Glomerular visceral epithelial cell (primary cell): ENCODE measurements around the gene FLAD1.

Experiments used
- DNase-seq: peaks from one replicate; pipeline ENCODE4 v3.0.0-alpha.2; 2016; ENCODE audit errors: extremely low spot score

The FLAD1 gene

DNA sequence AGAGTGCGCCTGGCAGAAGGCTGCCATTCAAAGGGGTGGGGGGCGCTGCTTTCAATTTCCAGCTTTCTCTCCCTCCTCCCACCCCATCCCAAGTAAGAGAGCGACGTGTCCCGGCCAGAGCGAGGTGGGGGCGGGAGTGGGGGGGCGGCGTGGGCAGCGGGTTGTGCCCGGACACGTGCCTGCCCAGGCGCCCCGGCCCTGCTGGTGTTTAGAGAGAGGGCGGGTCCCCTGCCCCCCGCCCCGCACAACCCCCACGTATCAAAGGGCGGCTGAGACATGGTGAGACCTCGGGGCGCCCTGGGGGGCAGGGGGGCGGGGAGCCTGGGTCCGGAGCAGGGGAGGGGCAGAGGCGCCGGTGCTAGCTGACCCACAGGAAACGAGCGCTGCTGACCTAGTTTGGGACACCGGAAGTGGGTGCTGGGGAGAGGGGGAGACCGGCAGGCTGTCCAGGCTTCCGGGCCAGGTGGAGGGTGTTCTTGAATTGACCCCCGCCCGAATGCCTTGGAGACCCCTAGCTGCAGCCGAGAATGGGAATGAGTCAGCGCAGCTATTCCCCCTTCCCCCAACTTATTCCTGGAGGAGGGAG lies 20.7 kb downstream of the FLAD1 start:
- DNase-seq, result peak; percentile 81

DNA sequence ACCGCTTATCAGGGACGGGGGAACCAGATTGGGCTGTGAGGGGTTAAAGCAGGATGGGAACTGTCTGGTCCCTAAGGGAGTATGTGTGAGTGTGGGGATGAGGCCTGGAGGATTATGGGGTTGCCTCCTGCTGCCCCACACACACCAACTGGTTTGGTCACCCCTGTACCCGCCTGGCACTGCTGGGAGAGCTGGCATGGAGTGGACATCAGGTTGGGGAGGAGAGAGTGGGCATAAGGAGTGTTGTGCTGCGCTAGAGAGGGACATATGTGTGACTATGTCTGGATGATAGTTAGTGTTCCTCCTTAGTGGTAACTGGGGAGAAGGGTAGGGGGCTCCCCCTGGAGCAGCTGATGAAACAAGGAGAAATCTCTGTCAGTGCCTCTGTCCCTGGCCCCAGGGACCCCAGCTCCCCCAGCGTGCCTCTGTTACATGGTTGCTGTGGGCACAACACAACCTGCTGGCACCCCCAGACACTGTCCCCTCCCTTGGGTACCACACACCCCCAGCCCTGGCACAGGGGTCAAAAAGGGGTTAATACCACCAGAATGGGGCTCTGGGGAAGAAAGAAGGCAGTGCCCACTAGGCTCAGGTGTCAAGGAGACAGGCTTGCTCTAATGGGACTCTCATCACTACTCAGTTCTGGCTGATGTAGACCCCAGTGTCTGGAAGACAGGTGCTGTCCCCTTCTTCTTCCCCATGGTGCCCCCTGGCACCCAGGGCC lies 21.4 kb downstream of the FLAD1 start:
- no peak for DNase-seq

DNA sequence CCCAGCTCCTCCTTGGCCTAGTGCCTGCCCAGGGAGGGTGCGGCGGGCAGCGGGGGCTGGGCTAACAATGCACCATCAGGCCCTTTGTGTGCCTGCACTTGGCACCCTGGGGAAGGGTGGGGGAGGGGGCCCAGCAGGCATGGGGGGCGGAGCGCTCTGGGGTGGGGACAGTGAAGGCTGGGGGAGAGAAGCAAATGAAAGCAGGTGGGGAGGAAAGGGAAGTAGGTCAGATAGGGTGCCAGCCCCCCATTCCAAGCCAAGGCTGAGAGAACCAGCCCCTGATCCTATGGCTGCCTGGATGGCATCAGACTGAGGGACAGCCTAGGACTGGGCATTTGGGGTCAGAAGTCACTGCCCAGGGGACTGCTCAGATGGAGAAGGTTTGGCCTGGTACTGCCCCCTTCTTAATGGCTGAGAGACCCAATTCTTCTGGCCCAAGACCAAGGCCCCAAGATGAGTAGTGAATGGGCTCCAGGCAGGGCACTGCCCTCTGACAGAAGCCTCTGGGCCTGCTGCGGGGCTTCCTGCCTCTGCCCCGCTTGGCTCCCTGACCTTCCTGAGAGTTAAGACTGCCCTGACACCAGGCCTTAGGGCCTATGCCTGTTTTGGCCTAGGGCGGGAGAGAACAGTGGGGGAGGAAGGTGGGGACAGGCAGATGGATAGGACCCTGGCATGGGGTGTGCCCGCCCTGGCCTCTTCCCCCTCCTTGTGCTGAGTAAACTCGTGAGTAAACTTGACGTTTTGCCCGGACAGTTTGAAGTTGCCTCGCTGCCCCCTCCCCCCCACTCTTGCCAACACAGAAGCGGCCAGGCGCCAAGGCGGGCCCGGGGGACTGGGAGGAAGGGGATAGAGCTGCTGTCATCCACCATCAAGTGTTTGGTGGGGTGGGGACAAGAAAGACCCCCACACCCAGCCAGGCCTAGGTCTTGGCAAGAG lies 22.2 kb downstream of the FLAD1 start:
- peak; percentile 41 for DNase-seq

DNA sequence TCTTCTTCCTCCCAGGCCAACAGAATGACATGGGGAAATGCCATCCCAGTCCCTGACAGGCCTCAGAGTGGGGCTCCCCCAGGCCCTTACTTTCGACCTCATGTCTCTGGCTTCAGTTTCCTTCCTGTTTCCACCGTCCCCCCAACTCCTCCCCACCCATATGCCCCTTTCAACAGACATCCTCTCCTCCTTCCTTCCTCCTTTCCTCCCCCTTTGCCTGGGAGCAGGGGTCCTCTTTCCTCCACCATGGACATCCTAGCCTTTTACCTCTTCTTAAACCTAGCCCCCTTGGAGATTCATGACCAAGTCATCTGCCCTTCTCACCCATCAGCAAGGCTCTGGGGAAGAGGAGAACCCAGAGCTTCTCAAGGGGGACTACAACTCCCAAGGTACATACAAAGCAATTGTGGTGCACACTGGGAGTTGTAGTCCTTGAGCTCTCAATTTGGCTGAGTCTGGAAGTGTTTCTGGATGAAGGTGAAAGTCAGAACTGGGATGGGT lies 23.5 kb downstream of the FLAD1 start:
- DNase-seq, result no peak

DNA sequence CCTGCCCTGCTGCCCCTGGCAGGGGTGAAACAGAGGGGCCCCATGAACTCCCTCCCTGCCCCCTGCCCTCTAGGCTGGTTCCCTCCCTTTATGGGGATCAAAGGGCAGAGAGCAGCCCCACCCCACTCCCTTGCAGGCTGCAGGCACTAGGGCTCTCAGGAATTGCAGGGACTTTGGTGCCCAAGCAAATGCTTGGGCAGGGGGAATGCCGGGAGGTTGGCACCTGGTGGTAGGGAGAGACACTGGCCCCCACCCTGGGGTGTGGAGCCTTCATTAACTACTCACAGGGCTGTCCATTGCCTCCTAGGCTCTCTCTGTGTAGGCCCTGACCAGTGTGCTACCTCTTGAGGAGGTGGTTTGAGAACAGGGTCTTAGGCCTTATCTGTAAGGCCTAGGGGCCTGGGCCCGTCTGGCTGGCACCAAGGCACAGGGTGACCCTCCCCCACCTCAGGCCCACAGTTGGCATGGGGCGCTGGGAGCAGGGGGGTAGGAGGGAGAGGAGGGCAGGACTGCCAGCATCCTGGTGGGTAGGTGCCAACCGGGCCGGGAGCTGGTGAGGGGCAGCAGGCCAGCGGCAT lies 24.2 kb downstream of the FLAD1 start:
- no peak for DNase-seq

DNA sequence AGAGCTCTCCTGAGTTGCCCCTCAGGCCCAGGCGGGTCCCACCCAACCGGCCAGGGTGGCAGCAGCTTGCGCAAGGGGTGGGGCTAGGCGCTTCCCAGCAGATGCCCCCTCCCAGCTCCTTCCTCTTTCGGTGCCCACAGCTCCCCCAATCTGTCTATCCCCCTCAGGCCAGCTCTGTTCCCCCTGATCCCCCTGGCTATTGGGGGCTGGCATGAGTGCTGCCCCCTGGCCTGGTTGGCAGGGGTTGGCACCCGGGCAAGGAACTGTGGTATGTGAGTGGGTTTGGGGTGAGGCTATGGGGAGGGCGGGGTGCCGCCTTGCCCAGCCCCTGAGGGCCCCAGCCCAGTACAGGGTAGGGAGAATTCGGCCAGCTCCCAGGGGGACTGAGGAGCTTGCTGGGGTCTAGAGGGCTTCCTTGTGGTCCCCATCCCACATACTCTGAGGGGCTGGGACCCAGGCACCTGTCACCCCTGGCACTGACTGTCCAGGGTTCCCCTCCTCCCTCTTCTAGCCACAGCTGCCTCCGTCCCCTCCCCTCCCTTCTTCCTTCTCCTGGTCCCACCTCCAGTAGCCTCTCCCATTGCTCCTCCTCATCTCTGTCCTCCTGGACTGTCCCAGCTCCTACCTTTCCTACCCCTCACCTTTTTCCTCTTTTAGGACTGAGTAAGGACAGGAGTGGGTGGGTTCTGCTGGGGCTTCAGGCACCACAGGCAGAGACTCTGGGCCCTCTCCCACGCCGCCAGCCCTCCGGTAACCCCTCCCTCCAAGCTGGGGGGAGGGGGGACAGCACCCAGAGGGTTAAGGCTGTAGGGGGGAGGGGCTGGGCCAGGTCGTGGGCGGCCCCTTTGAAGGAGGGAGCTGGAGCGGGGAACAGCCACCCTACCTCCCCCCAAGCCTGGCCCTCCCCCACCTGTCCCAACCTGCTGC lies 25.1 kb downstream of the FLAD1 start:
- no peak for DNase-seq

DNA sequence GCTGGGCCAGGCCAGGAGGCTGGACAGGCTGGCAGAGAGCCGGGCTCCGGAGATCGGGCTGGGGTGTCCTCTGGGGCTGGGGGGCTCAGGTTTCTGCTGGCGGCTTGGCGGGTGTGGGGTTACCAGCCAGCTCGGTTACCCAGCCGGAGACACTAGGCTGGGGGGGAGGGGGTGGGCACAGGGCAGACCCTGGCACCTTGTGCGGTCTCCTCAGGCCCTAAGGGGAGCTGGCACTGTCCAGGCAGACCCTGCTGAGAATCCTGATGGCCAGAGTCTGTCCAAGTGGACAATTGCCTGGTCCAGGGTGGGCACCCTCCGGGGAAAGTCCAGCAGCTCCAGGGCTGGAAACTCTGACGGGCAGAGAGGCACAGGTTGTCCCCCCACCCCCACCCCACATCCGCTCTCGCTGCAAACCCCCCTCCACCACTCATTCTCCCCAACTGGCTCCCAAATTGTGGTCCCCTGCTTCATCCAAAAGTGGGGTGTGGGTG lies 26.1 kb downstream of the FLAD1 start:
- no peak for DNase-seq

DNA sequence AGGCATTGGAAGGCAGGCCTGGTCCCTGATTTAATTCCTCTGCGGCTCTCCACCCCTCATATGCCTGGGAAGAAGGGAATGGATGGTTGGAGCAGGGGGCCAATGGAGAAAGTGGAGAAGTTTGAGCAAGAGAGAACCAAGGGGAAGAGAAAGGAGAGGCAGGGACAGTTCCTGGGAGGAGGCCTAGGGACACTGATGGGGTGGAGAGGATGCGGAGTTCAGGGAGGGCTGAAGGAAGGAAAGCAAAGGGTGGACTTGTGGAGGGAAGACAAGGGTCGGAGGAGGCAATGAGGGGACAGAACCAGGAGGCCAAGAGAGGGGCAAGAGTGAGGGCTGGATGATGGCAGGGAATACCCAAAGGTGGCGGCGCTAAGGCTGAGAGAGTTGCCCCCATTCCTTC lies 26.6 kb downstream of the FLAD1 start:
- no peak for DNase-seq

DNA sequence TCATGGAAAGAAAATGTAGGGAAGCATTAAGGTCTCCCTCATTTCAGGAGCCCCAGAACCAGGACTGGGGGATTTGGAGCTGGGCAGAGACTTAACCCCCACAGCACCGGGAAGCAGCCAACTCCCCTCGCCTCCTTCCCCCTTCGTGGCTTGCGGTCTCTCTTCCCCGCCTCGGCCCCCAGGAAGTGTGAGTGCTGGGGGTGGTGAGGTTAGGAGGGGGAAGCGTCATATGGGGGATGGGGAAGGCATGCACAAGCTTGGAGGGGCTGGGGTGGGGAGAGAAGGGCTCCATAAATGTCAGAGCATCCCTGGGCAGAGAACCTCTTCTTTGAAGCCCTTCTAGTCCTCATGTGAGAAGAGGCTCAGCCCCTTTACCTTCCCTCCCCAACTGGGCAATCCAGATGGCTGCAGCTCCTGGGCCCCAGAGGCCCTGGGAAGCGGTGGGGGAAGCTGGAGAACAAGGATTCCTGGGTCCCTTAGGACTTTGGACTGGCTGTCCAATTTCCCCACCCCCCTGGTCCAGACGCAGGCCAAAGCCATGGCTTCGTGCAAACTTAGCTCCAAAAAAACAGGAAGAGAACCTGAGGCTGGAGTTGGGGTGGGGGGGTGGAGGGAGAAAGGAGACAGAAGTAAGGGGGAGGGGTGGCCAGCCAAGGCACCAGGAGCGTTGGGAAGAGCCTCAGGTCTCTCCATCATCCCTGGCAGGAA lies 27.2 kb downstream of the FLAD1 start:
- DNase-seq, result no peak

DNA sequence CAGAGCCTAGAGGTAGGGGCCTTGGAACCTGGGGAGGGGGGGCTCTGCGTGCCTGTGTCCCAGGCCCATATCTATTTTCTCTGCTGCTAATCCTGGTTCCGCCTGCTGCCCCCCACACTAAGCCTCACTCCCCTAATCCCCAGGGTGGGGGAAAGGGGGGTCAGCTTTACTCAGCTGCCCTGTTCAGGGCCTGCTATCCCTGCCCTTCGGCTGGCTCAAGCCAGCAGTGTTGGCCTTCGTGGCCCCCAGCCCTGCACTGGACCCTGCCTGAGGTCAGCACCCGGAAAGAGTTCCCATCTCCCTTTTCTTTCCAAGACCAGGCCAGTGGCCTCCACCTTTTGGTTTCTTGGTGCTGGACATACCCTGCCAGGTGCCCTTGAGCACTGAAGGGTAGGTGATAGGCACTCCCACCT lies 27.9 kb downstream of the FLAD1 start:
- DNase-seq, result no peak

DNA sequence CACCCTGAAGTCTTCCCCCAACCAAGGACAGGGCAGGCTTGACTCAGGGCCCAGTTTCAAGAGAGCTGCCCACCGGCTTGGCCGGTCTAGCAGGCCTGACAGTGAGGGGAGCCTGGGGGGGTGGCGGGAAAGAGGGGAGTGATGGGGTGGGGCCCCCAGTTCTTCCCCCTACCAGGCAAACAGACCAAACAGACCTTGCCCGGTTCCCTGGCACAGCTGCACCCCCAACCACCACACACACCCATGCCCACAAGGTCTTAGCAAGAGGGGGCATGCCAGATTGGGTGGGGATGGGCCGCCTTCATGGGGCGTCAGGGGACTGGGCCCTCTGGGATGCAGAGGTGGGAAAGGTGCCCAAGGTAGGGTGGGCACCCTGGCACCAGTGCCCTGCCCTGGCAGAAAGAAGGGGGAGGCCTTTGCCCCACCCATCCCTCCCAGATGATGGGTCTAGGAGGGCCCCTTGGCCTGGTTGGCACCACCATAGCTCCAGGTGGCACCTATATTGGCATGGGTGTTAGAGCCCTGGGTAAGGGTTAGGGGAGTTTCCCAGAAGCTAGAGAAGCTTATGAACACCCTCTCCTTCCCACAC lies 28.4 kb downstream of the FLAD1 start:
- DNase-seq, result no peak

DNA sequence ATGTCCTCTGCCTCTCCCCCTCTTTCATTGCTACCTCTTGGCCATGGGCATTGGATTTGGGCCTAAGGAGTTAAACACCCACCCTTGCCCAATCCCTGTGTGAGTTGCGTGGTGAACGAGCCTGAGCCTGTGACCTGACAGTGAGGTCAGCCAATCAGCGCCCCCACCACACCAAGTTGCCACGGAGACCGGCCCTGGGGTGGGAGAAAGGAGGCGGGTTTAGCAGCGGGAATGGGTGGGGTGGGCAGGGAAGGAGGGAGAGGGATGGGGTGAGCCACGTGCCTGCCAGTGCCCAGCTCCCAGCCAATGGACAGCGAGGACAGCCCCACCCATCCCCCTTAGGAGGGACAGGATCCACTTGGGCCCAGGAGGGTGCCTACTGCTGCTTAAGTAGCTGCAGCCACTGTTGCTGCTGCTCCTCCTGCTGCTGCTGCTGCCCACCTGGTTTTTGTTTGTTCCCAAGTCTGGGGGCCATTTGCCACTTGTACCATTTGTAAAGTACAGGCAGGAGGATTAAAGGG lies 28.9 kb downstream of the FLAD1 start:
- DNase-seq, result no peak

DNA sequence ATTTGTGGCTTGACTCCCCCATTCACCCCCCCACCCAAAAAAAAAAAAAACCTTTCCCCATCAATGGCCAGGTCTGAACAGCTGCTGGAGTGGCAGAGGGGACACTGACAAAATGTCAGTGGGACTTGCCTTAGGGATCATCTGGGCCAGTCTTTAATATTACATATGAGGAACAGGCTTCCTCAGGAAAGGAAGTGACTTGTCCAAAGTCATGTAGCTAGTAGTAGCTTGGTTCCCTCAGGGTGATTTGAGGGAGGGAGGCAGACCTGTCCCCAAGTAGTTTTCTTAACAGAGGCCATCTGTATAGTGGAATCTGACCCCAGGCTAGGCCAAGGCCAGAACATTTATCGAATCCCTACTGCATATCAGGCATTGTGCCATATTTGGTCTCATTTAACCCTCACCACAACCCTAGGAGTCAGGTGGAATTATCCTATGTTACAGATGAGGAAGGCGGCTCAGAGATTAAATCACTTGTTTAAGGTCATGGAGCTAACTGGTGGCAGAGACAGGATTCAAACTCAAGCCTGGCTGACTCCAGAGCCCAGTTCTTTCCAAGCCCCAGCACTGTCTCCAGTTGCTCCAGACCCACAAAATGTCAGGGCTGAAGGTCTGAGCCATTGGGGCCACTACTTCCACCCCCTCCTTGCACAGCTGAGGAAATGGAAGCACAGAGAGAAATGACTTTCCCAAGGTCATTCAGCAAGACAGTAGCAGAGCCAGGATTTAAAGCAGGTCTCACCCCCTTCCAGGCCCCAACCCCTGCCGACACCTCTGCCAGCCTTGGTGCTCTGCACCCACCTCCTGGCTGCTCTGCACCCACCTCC lies 29.8 kb downstream of the FLAD1 start:
- DNase-seq, result no peak

DNA sequence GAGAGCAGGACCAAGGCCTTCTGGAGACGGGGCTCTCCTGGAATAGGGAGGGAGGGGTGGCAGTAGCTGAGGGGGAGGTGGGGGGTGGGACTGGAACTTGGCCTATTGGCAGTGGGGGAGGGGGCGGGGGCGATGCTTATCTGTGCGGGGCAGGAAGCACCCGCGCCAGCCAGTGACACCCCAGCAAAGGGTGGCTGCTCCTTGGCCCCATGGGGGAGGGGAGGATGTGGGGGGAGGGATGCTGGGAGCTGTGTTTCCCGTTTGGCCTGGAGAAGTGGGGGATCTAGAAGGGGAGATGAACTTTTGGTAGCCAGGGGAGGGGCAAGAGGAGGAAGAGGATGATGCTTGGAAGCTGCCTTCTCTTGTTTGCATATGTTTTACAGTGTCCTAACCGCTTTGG lies 30.5 kb downstream of the FLAD1 start:
- DNase-seq, result no peak

DNA sequence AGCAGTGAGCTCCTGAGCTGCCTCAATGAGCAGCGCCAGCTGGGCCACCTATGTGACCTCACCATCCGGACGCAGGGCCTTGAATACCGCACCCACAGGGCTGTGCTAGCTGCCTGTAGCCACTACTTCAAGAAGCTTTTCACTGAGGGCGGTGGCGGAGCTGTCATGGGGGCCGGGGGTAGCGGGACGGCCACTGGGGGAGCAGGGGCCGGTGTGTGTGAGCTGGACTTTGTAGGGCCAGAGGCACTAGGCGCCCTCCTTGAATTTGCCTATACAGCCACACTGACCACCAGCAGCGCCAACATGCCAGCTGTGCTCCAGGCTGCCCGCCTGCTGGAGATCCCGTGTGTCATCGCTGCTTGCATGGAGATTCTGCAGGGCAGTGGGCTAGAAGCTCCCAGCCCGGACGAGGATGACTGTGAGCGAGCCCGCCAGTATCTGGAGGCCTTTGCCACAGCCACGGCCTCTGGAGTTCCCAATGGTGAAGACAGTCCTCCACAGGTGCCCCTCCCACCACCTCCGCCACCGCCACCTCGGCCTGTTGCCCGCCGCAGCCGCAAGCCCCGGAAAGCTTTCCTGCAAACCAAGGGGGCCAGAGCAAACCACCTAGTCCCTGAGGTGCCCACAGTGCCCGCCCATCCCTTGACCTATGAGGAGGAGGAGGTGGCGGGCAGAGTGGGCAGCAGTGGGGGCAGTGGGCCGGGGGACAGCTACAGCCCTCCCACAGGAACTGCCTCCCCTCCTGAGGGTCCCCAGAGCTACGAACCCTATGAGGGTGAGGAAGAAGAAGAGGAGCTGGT lies 31.8 kb downstream of the FLAD1 start:
- no peak for DNase-seq

DNA sequence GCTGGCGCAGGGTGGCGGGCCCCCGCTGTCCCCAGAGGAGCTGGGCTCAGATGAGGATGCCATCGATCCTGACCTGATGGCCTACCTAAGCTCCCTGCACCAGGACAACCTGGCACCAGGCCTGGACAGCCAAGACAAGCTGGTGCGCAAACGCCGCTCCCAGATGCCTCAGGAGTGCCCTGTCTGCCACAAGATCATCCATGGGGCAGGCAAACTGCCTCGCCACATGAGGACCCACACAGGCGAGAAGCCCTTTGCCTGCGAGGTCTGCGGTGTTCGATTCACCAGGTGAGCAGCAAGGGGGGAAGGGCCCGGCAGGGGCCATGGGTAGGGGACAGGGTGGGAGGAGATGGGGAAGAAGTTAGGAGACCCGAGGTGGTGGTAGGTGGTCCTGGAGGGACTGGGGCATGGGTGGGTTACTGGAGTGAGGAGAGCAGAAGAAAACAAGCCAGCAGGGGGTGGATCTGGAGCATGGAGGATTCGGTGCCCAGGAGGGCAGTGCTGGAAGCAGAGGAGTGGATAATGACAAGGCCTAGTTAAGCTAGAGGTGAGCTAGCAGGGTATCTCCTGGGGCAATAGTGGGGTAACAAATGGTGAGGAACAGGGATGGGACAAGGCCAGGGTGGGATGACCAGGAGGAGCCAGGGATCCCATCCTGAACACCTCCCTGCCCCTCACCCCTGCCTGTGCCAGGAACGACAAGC lies 32.5 kb downstream of the FLAD1 start:
- DNase-seq, result no peak

DNA sequence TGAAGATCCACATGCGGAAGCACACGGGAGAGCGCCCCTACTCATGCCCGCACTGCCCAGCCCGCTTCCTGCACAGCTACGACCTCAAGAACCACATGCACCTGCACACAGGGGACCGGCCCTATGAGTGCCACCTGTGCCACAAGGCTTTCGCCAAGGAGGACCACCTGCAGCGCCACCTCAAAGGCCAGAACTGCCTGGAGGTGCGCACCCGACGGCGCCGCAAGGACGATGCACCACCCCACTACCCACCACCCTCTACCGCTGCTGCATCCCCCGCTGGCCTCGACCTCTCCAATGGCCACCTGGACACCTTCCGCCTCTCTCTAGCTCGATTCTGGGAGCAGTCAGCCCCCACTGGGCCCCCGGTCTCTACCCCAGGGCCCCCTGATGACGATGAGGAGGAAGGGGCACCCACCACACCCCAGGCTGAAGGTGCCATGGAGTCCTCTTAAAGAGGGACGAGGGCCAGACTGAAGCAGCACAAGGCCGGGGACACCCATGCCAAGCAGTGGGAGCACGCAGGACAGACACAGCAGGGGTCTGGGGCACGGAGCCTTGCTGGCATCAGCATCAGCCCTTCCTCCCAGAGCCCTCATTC lies 33.2 kb downstream of the FLAD1 start:
- DNase-seq, result no peak
